Cerebellar nuclear complex (tissue), 1 donor: ENCODE measurements around the gene EIF4ENIF1.
"Not testable (repeated sequence)": the region's sequence is repeated elsewhere in the genome, so short reads cannot be mapped to it uniquely, and the experiment has no call there.

Experiments
- DNase-seq, 2 experiments: peaks; one replicate each; lab custom pipeline; 2025; lab: John Stamatoyannopoulos, UW

The EIF4ENIF1 gene, protein sequence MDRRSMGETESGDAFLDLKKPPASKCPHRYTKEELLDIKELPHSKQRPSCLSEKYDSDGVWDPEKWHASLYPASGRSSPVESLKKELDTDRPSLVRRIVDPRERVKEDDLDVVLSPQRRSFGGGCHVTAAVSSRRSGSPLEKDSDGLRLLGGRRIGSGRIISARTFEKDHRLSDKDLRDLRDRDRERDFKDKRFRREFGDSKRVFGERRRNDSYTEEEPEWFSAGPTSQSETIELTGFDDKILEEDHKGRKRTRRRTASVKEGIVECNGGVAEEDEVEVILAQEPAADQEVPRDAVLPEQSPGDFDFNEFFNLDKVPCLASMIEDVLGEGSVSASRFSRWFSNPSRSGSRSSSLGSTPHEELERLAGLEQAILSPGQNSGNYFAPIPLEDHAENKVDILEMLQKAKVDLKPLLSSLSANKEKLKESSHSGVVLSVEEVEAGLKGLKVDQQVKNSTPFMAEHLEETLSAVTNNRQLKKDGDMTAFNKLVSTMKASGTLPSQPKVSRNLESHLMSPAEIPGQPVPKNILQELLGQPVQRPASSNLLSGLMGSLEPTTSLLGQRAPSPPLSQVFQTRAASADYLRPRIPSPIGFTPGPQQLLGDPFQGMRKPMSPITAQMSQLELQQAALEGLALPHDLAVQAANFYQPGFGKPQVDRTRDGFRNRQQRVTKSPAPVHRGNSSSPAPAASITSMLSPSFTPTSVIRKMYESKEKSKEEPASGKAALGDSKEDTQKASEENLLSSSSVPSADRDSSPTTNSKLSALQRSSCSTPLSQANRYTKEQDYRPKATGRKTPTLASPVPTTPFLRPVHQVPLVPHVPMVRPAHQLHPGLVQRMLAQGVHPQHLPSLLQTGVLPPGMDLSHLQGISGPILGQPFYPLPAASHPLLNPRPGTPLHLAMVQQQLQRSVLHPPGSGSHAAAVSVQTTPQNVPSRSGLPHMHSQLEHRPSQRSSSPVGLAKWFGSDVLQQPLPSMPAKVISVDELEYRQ

DNA sequence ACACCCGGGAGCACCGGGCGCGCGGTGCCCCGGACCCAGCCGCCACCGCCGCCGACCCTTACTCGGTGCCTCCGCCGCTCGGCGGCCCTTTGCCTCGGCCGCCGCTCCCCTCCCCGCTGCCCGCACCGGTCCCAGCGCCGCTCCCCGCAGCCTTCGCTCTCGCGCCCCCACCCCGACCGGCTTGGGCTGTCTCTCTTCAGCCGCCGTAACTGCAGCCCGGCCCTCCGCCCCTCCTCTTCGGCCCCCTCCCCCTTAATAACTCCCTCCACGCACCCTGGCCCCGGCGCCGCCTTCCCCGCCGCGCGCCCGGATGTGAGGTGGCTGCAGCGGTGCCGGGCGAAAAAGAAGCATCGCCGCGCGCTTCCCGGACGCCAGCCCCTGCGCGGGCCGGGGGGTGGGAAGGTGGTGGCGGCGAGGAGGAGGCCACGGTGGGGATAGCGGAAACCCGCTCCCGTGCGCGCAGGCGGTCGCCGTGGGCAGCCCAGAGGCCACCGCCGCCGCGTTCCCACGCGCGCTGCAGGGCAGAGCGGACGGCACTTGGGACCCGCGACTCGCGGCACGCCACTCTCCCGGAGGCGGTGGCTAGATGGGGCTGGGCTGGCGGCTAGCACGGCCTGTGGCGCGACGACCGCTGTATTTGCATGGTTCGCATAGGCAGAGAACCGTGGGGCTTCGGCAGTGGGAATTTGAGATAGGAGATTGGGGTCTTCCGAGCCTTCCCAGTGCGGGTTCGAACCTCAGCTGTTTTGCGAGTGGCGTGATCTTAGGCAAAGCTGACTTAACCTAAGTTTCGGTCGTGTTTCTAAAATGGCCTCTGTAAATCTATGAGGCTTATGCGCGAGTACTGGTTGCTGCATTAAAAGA, at the start of gene EIF4ENIF1:
Gene EIF4ENIF1, minus strand, starts transcription at position 211 of the 864 bp plus-strand sequence. CDS start 1,124 bp downstream, outside the sequence.
- DNase-seq: peak in 1 of 2 experiments; percentile 8

DNA sequence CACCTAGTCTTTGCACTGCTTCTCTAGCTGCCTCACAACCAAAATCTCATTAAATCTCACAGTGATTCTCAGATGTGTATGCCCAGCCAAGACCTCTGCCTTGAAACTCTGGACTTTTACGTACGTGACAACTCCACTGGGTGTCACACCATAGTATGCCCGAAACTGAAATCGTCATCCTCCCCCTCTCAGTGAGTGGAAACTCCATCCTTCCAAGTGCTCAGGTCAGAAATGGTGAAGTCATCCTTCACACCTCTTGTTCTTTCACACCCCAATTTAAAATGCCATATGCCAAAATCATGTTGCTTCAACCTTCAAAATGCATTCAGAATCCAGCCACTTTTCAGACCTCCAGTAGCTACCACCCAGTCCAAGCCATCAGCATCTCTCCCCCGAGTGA, 49.2 kb upstream of the EIF4ENIF1 start:
- DNase-seq: no peak

DNA sequence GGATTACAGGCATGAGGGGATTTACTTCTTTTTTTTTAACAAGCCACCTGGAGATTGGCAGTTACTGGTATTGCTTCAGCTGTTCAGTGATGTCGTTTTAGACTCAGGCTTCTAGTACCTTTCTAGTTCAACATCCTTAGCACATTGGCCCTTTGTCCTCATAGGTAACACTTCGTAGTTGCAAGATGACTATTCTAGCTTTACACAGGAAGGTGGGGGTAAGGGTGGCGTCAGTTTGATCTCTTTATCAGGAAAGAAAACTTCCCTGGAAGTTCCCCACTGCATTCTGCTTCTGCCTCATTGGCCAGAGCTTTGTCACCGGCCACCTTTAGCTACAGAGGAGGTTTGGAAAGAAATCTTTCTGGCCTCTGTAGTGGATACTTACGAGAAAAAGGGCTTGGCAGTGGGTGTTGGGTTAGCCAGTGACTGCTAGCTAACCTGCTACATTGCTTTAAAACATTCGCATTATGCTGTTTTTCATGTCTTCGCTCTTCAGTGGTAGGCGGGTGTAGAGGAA, 47.4 kb upstream of the EIF4ENIF1 start:
- no peak for DNase-seq

DNA sequence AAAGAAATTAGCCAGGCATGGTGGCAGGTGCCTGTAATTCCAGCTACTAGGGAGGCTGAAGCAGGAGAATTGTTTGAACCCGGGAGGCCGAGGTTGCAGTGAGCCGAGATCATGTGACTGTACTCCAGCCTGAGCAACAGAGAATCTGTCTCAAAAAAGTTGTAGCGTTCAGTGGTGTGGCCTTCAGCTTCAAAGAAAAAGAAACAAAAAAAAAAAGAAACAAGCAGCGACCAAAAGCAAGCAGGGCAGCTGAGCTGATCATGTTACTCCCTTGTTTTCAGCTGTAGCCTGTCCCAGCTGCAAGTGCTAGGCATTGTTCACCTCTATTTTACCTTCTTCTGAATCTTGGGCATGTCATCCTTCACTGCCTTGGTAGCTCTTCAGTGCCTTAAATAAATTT, 43.7 kb upstream of the EIF4ENIF1 start:
- DNase-seq: no peak

DNA sequence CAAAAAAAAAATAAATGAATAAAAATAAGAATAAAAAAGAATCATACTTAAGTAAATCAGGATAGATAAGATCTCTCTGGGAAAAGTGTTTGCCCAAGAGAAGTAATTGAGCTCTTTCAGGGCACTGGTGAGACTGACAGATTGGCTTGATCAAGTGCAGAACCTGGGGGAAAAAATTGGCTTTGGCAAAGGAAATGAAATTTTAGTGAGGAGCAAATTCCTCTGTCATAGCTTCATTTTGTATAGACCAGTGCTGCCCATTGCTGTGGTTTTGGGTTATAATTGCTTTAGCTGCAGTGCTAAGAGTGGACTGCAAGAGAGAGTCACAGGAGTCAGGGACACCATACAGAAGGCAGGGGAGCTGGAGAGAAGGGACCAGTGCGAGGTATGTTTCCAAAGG, 42.4 kb upstream of the EIF4ENIF1 start:
- no peak for DNase-seq

DNA sequence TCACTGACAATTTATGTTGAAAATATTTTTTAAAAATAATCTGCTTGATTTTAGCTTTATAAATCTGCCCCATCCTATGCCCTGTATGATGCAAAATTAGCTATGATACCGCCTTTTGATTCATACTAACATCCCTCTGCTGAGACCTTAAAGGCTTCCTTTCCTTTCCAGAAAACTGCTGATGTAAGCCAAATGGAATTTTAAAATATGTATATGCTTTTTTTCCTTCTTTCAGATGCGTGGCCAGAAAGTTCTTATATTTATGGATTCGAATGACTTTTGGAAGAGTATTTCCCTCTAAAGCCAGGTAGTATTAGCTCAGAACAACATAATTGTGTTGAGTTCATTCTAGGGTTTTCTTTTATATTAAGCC, 41.2 kb upstream of the EIF4ENIF1 start:
- no peak for DNase-seq

DNA sequence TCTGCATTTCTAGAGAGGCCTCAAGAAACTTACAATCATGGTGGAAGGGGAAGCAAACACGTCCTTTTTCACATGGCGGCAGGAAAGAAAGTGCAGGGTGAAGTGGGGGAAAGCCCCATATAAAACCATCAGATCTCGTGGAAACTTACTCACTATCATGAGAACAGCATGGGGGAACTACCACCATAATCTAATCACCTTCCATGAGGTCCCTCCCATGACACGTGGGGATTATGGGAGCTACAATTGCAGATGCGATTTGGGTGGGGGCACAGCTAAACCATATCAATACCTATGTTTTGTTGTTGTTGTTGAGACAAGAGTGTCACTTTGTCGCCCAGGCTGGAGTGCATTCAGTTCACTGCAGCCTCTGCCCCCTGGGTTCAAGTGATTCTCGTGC, 36.6 kb upstream of the EIF4ENIF1 start:
- DNase-seq: no peak

DNA sequence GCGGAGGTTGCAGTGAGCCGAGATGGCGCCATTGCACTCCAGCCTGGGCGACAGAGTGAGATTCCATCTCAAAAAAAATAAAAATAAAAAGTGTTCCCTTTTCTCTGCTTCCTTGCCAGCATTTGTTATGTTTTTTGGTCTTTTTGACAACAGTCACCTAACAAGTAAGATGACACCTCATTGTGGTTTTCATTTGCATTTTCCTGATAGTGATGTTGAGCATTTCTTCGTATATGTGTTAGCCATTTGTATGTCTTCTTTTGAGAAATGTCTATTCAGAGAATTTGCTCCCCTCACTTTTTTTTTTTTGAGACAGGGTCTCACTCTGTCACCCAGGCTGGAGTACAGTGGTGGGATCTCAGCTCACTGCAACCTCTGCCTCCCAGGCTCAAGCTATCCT, 34.5 kb upstream of the EIF4ENIF1 start:
- not testable (repeated sequence) for DNase-seq

DNA sequence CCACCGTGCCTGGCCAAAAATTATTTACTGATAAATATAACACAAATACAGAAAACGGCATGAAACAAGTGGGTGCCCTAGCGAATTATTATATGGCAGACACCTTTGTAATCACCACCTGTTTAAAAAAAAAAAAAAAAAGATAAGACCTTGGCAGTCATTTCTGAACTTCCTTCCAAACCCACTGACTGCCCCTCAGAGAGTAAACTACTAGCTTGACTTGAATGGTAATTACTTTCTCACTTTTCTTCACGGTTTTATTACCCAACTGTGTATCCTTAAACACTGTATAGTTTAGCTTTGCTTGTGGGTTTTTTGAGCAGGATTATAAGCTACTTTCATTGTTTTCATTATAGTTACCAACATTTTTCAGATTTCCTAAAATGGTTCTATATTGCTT, 30.4 kb upstream of the EIF4ENIF1 start:
- DNase-seq: no peak

DNA sequence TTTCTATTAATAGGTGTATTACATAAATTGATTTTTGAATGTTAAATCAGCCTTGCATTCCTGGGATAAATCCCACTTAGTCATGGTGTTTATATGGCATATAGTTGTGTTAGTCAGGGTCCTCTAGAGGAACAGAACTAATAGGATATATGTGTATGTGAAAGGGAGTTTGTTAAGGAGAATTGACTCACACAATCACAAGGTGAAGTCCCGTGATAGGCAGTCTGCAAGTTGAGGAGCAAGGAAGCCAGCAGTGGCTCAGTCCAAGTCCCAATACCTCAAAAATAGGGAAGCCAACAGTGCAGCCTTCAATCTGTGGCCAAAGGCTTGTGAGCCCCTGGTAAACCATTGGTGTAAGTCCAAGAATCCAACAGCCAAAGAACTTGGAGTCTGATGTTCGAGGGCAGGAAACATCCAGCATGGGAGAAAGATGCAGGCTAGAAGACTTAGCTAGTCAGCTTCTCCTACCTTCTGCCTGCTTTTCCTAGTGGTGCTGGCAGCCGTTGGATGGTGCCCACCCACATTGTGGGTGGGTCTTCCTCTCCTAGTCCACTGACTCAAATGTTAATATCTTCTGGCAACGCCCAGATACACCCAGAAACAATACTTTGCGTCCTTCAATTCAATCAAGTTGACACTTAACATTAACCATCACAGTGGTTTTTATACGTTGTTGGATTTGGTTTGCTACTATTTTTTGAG, 19.6 kb upstream of the EIF4ENIF1 start:
- DNase-seq: no peak

DNA sequence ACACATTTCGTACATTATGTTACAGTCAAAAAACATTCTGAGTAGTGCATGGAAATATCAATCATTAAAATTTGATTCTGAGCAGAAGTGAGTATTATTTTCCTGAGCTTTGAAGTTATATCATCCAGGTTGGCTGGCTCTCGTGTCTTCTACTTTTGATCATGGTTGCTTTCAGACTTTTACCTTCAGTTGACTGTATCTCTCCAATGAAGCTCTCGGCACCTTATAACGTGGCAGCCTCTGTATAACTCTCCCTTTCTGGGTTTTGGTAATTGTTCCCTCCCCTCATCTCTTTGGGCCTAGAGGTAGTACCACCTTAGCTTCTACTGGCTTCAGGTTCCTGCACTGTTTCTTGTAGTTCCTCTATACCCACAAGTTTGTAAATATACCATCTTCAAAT, 18.9 kb upstream of the EIF4ENIF1 start:
- DNase-seq: no peak

DNA sequence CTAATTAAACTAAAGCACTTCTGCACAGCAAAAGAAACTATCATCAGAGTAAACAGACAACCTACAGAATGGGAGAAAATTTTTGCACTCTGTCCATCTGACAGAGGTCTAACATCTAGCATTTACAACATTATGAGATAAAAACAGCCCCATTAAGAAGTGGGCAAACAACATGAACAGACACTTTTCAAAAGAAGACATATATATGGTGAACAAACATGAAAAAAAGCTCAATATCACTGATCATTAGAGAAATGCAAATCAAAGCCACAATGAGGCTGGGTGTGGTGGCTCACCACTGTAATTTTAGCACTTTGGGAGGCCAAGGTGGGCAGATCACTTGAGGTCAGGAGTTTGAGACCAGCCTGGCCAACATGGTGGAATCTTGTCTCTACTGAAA, 17.9 kb upstream of the EIF4ENIF1 start:
- not testable (repeated sequence) for DNase-seq

DNA sequence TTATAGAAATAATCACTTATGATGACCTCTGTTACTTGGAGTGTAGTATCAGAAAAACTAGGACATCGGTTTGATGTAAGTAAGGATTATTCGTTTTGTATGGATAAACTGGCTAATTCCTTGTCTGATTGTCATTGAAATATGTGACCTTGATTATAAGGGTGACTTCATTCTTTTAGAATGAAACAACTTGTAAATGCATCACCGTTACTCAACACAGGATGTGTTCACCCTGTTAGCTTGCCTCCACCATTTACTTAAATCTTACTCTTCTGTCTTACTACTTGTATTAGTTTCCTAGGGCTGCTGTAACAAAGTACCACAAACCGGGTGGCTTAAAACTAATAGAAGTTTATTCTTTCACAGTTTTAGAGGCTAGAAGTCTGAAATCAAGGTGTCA, 14.6 kb upstream of the EIF4ENIF1 start:
- no peak for DNase-seq

DNA sequence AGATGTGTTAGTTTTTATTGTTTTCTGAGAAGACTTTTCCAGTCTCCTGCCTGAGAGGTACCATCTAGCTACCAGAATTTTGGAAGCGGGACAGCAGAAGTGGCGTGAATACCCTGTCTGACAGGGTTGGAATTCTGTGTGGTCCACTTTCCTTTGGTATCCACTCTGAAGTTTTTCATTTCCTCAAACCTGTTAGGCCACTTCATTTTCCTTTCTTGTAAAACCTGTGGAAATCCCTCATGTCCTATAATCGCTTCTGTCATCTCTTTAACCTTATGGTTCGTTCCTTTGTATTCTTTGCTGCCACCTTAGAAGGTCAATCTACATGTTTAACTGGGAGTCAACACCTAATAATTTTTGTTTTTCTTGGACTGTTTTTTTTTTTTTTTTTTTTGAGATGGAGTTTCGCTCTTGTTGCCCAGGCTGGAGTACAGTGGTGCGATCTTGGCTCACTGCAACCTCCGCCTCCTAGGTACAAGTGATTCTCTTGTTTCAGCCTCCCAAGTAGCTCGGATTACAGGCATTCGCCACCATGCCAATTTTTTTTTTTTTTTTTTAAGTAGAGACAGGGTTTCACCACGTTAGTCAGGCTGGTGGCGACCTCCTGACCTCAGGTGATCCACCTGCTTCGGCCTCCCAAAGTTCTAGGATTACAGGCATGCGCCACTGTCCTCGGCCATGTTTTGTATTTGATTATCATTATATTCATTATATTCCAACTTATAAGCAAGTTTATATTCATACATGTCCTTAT, 13.7 kb upstream of the EIF4ENIF1 start:
- no peak for DNase-seq

DNA sequence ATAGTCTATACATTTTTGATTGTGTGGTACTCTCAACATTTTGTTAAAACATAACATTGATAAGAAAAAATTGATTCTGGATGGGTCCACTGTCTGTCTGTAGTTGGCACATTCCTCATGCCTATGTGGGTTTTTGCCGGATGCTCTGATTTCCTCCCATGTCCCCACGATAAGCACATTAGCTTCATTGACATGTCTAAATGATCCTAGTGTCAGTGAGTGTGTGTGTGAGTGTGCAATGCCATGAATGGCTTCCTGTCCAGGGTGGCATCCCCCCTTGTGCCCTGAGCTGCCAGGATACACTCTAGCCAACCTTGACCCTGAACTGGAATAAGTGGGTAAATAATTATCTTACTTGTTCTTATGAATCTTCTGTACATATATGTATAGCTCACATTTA, 12.1 kb upstream of the EIF4ENIF1 start:
- no peak for DNase-seq

DNA sequence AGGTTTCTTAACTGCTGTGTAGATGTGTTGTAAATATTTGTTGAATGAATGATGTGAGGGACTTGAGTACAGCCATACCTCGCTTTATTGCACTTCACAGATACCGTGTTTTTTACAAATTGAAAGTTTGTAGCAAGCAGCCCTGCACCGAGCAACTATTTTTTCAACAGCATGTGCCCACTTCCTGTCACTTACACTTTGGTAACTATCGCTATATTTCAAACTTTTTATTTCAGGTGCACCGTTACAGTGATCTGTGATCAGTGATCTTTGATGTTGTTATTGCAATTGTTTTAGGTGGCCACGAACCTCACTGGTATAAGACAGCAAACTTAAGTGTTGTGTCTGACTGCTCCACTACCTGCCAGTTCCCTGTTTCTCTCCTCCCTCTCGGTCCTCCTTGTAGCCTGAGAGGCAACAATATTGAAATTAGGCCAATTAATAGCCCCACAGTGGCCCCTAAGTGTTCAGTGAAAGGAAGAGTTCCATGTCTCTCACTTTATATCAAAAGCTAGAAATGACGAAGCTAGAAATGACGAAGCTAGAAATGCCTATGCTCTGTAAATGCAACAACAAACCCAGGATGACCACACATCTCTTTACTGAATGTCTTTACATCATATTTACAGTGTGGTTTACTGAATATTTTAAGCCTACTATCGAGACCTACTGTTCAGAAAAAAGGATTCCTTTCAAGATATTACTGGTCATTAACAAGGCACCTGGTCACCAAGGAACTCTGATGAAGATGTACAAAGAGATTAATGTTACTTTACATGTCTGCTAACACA, 7.7 kb upstream of the EIF4ENIF1 start:
- no peak for DNase-seq

DNA sequence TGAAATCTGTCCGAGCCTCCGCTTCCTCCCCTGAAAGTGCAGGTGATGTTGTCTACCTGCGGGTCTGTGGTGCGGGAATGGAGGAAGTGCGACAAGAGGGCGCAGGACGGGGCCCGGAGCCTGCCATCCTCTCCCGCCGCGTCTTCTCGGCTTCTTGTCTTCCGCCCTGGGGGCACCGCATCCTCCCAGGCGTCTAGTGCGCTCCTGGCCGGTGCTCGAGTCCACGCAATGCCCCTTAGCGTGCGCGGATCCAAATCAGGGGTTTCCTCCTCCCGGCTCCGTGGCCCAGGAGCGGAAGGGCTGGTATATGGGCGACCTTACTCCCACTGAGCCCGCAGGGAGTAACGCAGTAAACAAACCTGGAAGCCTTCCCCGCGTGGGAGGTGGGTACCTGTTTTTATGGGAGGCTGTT, 7.1 kb upstream of the EIF4ENIF1 start:
- no peak for DNase-seq

DNA sequence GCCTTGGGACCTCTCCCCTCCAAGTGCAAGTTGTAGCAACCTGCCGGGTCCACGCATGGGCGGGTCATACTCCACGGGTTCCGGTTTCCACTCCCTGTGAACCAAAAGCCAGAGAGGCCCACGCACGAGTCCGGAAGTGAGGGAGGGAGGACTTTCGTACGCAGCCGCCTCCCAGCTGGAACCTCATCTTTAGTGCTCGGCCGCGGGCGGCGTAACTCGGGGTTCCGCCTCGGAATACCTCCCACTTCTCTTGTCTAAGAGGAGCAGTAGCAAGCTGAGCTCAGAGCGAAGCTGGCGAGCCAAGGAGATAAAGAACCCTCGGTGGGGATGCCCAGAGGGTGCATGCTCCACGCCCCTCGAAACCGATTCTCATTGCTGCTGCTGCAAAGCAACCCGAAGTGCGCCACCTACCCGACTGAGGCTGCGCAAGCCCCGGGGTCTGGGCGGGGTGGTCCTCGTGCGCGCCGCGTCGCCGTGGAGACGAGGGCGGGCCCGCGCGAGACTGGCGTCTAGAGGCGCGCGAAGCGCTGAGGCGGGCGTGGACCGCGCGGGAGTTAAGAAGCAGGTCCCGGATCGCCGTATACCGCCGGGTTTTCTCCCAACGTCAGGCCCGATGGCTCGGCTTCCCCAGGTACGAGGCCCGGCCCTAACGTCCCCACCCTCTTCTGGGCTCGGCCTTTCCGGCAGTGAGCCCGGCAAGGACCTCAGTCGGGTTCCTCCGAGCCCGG, 6.5 kb upstream of the EIF4ENIF1 start, which contains the start of gene SFI1:
Gene SFI1, plus strand, starts transcription at position 530 of the 728 bp plus-strand sequence. CDS start 11,749 bp downstream, outside the sequence.
- peak; percentile 5 to 72 for DNase-seq

DNA sequence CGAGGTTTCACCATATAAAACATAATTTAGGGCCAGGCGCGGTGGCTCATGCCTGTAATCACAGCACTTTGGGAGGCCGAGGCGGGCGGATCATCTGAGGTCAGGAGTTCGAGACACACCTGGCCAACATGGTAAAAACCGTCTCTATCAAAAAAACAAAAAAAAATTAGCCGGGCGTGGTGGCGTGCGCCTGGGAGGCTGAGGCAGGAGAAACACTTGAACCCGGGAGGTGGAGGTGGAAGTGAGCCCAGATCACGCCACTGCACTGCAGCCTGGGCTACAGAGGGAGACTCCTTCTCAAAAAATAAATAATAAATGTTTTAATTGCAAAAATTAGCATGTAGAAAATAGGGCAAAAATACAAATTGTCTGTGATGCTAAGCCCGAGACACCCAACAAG, 5.7 kb upstream of the EIF4ENIF1 start:
- DNase-seq: no peak
